IPS-20b (cell line): ENCODE measurements around the gene TBC1D8B.
"Not testable (repeated sequence)": the region's sequence is repeated elsewhere in the genome, so short reads cannot be mapped to it uniquely, and the experiment has no call there.

ENCODE experiments used
- H3K27ac ChIP-seq: one replicate; pipeline ENCODE4 v1.5.1; 2013; ENCODE audit warnings: low read length
- H3K27me3 ChIP-seq: 2 replicates; pipeline ENCODE4 v1.6.1; 2013; ENCODE audit warnings: mild to moderate bottlenecking, low read length, inconsistent platforms; ENCODE audit not compliant: insufficient read depth
- H3K36me3 ChIP-seq: 2 replicates; pipeline ENCODE4 v1.6.1; 2013; ENCODE audit warnings: low read depth, mild to moderate bottlenecking, inconsistent platforms, low read length, moderate library complexity; ENCODE audit not compliant: insufficient read depth
- H3K4me1 ChIP-seq: 2 replicates; pipeline ENCODE4 v1.6.1; 2013; ENCODE audit warnings: mild to moderate bottlenecking, control low read depth, inconsistent platforms, low read length, moderate library complexity; ENCODE audit not compliant: insufficient read depth
- H3K4me3 ChIP-seq: 2 replicates; pipeline ENCODE4 v1.5.1; 2013; ENCODE audit warnings: mild to moderate bottlenecking, low read length, inconsistent platforms
- H3K9ac ChIP-seq: 2 replicates; pipeline ENCODE4 v1.6.1; 2013; ENCODE audit warnings: low read depth, mild to moderate bottlenecking, inconsistent platforms, low read length, moderate library complexity
- H3K9me3 ChIP-seq: 2 replicates; pipeline ENCODE4 v1.6.1; 2013; ENCODE audit warnings: mild to moderate bottlenecking, low read depth, low read length, inconsistent platforms; ENCODE audit not compliant: insufficient read depth

The TBC1D8B gene

GRCh38 chrX:106802388-106803275 lies at the start of gene TBC1D8B:
Gene TBC1D8B, plus strand, starts transcription at chrX:106802673. Its CDS starts 181 bp downstream, at chrX:106802854.
- H3K9me3 ChIP-seq = no peaks in the 10 kb centered on the region
- peaks cover 3% of the 10 kb centered on the region; the same call in 1 of the 2 replicates for H3K4me1 ChIP-seq
- peak within 1 kb of the TSS; percentile 71; the same call in 1 of the 2 replicates for H3K9ac ChIP-seq
- H3K4me3 ChIP-seq = peak within 1 kb of the TSS; percentile 82
- H3K27ac ChIP-seq = no peak within 1 kb of the TSS
- peaks cover 27% of the 10 kb centered on the region for H3K27me3 ChIP-seq
- H3K36me3 ChIP-seq = no peaks in the 10 kb centered on the region

DNA sequence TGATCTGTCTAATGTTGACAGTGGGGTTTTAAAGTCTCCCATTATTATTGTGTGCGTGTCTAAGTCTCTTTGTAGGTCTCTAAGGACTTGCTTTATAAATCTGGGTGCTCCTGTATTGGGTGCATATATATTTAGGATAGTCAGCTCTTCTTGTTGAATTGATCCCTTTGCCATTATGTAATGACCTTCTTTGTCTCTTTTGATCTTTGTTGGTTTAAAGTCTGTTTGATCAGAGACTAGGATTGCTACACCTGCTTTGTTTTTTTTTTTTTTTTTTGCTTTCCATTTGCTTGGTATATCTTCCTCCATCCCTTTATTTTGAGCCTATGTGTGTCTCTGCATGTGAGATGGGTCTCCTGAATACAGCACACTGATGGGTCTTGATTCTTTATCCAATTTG lies 33.2 kb upstream of the TBC1D8B start:
- not testable (repeated sequence) for H3K9me3 ChIP-seq, H3K4me1 ChIP-seq, H3K4me3 ChIP-seq, H3K36me3 ChIP-seq, H3K27ac ChIP-seq, H3K27me3 ChIP-seq, H3K9ac ChIP-seq

- Histone ChIP-seq H3K36me3 (no peaks in the 10 kb centered on the region), H3K27me3 (no peaks in the 10 kb centered on the region), H3K9ac (no peak overlapping the region), H3K4me3 (no peak overlapping the region), H3K9me3 (no peaks in the 10 kb centered on the region), H3K27ac (no peak overlapping the region), H3K4me1 (no peaks in the 10 kb centered on the region)
Measured at GRCh38 chrX:106774981-106775380, 27.5 kb upstream of the TBC1D8B start.

- Histone ChIP-seq H3K27ac (no peak overlapping the region), H3K9me3 (no peaks in the 10 kb centered on the region), H3K27me3 (no peaks in the 10 kb centered on the region), H3K4me3 (no peak overlapping the region), H3K4me1 (peaks cover 20% of the 10 kb centered on the region), H3K36me3 (no peaks in the 10 kb centered on the region), H3K9ac (no peak overlapping the region)
Measured at GRCh38 chrX:106780264-106780663, 22.2 kb upstream of the TBC1D8B start.

DNA sequence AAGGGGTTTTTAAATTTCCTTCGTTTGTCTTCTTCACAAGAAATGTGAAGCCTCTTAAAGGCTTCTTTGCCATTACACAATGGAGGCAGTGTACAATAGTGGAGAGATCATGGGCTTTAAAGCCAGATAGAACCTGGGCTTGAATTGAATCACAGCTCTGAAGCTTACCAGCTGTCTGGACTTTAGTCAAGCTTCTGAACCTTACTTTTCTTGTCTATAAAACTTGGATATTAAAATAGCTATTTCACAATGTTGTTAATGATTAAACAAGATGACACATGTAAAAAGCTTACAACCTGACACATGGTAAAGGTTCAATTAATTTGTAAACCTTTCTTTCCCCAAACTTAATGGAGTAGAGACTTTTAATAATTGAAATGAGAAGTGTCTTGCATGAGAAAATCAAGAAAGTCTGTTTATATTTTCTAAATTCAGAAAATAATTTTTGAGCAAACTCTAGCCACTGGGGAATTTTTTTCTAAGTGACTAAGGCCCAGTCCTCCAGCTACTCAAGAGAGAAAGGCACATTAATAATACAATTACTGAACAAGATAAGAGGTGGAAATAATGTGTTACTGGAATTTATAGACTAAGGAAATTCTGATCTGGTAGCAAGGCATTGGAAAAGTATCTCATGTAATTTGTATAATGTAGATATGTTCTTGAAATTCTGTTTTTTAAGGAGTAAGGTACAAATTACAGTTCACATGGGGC lies 21.7 kb upstream of the TBC1D8B start:
- H3K4me1 ChIP-seq = peaks cover 20% of the 10 kb centered on the region
- H3K27ac ChIP-seq = no peak overlapping the region
- no peaks in the 10 kb centered on the region for H3K27me3 ChIP-seq
- H3K9me3 ChIP-seq = no peaks in the 10 kb centered on the region
- no peaks in the 10 kb centered on the region for H3K36me3 ChIP-seq
- H3K4me3 ChIP-seq = no peak overlapping the region
- no peak overlapping the region for H3K9ac ChIP-seq

DNA sequence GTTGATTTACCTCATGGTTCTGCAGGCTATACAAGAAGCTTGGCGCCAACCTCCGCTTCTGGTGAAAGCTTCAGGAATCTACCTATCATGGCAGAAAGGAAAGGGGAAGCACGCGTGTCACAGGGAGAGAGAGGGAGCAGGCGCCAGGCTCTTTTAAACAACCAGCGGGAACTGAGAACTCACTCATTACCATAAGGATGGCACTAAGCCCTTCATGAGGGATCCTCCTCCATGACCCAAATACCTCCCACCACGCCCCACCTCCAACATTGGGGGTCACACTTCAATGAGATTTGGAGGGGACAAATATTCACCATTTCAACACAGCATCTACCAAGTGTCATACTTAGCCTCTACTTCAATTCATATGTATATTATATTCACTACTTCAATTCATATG lies 18.8 kb upstream of the TBC1D8B start:
- Histone ChIP-seq H3K27ac (no peak overlapping the region), H3K4me1 (peaks cover 20% of the 10 kb centered on the region), H3K9me3 (no peaks in the 10 kb centered on the region), H3K9ac (peak overlapping the region; percentile 42; the same call in 1 of the 2 replicates), H3K4me3 (peak overlapping the region; percentile 57; the same call in 1 of the 2 replicates), H3K36me3 (no peaks in the 10 kb centered on the region), H3K27me3 (no peaks in the 10 kb centered on the region)

DNA sequence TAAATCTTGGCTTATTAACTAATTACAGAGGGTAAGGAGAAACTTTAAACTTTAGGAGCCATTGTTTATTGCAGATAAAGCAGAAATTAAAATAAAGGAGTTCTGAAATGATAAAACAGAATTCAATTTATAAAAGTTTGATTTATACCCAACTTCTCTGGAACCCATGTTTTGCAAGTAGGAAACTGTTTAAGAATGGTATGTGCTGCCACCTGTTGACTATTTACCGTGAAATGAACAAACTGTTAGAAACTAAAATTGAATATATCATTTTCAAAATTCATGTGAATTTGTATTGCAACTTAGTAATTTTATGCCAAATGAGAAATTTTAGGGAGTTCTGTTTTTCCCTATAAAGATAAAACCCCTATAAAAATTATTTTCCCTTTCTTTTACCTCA lies 11.0 kb upstream of the TBC1D8B start:
- no peak overlapping the region for H3K9ac ChIP-seq
- no peak overlapping the region for H3K27ac ChIP-seq
- H3K4me3 ChIP-seq = no peak overlapping the region
- H3K9me3 ChIP-seq = no peaks in the 10 kb centered on the region
- no peaks in the 10 kb centered on the region for H3K27me3 ChIP-seq
- H3K36me3 ChIP-seq = no peaks in the 10 kb centered on the region
- H3K4me1 ChIP-seq = no peaks in the 10 kb centered on the region

DNA sequence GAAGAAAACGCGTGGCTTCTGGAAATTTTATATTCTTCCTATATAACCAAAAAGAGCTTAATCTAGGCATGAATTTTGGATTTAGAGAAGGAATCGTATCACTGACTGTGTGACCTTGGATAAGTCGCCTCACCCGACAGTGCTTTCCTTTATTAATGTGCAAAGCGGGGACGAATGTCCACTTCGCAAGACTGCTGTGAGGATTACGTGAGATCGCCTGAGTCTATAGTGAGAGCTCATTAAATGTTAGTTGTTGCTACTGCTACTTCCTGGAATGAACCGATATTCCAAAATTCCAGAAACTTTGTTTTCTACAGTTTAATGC lies 448 bp upstream of the TBC1D8B start:
- H3K4me1 ChIP-seq = peaks cover 3% of the 10 kb centered on the region; the same call in 1 of the 2 replicates
- no peaks in the 10 kb centered on the region for H3K9me3 ChIP-seq
- peaks cover 27% of the 10 kb centered on the region for H3K27me3 ChIP-seq
- H3K9ac ChIP-seq = peak overlapping the region; percentile 59; the same call in 1 of the 2 replicates
- H3K27ac ChIP-seq = no peak overlapping the region
- peak overlapping the region; percentile 82 for H3K4me3 ChIP-seq
- no peaks in the 10 kb centered on the region for H3K36me3 ChIP-seq

- Histone ChIP-seq H3K9ac (no peak overlapping the region), H3K27me3 (no peaks in the 10 kb centered on the region), H3K27ac (no peak overlapping the region), H3K36me3 (no peaks in the 10 kb centered on the region), H3K4me3 (no peak overlapping the region), H3K4me1 (no peaks in the 10 kb centered on the region), H3K9me3 (no peaks in the 10 kb centered on the region)
Measured at GRCh38 chrX:106811131-106811910, 8.8 kb downstream of the TBC1D8B start.

- H3K27ac ChIP-seq, H3K9ac ChIP-seq, H3K9me3 ChIP-seq, H3K36me3 ChIP-seq, H3K27me3 ChIP-seq, H3K4me1 ChIP-seq, H3K4me3 ChIP-seq: not testable (repeated sequence)
Measured at GRCh38 chrX:106812930-106813329, 10.5 kb downstream of the TBC1D8B start.

GRCh38 chrX:106814093-106814492 lies 11.6 kb downstream of the TBC1D8B start:
- H3K9me3 ChIP-seq, H3K27me3 ChIP-seq, H3K9ac ChIP-seq, H3K4me3 ChIP-seq, H3K27ac ChIP-seq, H3K4me1 ChIP-seq, H3K36me3 ChIP-seq: not testable (repeated sequence)
